Stromal cell of bone marrow (primary cell): ENCODE measurements around the gene REX1BD.
"Not testable (repeated sequence)": the region's sequence is repeated elsewhere in the genome, so short reads cannot be mapped to it uniquely, and the experiment has no call there.

Source experiments
- DNase-seq: peaks from one replicate; pipeline ENCODE4 v3.0.0-alpha.2; 2012; ENCODE audit warnings: low read depth

REX1BD gene

GRCh38 chr19:18588611-18589379 lies at the start of gene REX1BD:
Gene REX1BD (plus strand): TSS chr19:18588798. CDS start chr19:18588802, 4 bp downstream.
- peak; percentile 49 for DNase-seq

DNA sequence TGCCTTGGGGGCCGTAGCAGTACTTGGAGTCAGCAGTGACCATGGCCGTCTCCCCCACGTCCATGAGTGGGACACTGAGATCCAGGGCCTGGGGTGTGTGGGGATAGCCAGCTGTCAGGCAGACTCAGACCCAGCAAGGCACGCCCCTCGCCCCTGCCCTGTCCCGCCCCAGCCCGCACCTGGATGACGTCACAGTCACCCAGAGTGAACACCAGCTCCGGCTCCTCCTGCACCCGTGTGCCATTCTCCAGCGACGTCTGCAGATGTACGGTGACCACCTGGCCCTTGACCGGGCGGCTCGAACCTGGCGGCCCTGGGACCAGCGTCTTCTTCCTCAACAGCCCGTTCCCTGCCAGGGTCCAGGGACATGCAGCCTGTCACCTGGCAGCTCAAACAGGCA lies 49.2 kb upstream of the REX1BD start:
- DNase-seq, result no peak

- DNase-seq, result not testable (repeated sequence)
Measured at GRCh38 chr19:18540200-18540599, 48.4 kb upstream of the REX1BD start.

DNA sequence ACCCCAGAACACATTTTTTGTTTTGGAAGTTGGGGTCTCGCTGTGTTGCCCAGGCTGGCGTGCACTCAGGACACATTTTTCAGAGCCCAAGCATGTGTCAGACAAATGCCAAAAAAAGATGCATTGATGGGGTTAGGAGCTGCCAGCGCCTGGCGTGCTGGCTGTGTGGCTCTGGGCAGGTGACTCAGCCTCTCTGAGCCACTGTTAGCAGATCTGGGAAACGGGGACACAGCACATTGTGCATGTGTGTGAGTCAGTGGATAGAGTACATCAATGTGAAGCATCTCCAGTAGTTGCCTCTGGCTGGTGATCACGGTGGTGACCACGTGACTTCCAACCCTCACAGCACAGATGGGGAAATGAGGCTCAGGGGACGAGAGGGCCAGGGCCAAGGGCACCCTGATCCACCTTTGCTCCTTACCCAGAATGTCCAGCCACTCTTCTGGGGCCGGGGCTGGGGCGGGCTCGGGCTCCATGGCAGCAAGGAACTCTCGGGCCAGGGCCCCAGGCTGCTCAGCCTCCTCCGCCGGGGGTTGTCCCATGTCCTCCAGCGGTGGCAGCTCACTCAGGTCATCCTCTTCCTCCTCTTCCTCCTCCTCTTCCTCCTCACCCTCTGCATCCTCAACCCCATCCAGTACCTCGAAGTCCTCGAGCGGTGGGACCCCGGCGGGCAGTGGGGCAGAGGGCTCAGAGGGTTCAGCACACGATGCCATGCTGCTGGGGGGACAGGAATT lies 47.2 kb upstream of the REX1BD start:
- no peak for DNase-seq

- no peak for DNase-seq
Measured at GRCh38 chr19:18541992-18542940, 46.3 kb upstream of the REX1BD start.

DNA sequence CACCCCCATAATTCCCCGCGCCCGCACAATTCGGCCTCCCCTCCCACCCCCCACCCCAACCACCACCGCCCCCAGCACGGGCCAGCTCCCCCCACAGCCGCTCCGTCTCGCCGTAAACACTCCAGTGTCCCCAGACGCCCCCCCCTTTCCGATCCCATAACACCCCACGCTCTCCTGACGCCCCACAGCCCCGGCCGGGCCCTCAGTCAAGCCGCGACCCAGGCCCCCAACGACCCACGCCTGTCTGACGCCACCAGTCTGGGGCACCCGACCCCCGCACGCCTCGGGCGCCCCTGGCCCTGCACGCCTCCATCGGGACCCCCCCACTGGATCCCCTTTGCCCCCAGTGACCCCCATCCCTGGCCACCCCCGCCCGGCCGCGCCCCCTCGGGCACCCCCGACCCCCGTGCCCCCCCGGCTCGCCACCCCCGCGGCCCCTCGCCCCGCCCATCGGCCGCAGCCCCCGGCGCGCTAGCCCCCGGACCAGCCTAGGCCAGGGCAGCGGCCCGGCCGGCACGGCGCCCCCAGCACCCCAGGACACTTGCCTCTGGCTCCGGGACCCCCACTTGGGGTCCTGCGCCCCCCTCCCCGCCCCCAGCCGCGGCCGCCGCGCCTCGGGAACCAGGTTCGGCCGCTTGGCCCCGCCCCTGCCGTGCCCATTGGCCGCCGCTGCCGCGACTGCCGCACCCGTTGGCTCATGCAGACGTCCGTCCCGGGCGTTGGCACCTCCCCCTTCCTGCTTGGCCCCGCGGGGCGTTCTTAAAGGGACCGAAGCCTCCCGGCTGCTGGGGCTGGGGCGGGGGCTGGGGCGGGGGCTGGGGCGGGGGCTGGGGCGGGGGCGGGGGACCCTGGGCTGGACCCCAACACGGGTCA lies 45.4 kb upstream of the REX1BD start, which contains the start of gene FKBP8:
TSS of gene FKBP8 (minus strand) at position 633 of the 873 bp plus-strand sequence. CDS start 1,603 bp downstream, outside the sequence.
- DNase-seq, result peak; percentile 70

GRCh38 chr19:18543814-18544475 lies 44.7 kb upstream of the REX1BD start:
- peak; percentile 52 for DNase-seq

DNA sequence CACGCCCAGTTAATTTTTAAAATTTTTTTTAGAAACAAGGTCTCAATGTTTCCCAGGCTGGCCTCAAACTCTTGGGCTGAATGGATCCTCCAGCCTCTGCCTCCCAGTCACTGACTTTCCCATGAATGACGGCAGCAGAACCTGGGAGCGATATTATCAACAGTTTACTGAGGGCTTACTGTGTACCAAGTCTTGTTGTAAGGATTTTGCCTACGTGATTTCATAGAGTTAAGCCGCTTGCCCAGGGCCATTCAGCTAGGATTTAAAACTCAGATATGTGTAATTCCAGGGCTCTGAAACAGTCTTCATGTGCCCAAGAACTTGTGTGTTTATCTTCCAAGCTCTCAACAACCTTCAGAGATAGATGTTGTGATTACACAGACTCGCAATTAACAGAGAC lies 37.0 kb upstream of the REX1BD start:
- DNase-seq, result no peak

DNA sequence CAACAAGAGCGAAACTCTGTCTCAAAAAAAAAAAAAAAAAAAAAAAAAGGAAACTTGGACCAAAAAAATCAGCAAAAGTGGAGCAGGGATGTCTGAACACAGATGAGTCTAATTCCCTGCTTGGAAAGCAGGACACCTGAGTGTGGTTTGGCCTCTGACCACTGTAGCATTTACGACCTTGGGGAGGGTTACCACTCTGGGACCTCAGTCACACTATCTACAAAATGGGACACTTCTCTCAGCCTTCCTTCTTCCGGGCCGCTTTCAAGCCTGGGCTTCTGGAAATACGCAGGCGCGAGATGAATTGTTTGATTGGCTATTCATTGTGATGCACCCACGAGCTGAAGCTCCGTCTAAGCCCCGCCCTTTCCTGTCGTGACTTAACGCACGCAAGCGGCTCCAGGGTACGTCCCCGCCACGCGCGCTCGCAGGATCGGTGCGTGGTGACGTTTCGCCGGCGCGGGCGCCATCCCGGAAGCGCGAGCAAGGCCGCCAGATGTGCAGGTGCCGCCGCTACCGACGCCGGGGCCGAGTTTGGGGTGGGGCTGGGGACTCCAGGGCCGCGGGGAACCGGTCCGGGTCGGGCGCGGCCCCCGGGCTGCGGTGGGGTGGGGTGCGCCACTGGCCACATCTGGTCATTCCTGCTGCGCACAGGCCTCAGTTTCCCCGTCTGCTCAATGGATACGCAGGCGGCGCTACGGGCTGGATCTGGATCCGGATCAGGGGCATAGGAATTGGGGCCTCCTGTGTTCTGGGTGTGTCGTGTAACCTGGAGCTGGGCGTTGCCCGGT lies 31.0 kb upstream of the REX1BD start, which contains the start of gene KXD1:
TSS of gene KXD1 (plus strand) at position 460 of the 791 bp plus-strand sequence. CDS start 4,187 bp downstream, outside the sequence.
- peak; percentile 99 for DNase-seq

DNA sequence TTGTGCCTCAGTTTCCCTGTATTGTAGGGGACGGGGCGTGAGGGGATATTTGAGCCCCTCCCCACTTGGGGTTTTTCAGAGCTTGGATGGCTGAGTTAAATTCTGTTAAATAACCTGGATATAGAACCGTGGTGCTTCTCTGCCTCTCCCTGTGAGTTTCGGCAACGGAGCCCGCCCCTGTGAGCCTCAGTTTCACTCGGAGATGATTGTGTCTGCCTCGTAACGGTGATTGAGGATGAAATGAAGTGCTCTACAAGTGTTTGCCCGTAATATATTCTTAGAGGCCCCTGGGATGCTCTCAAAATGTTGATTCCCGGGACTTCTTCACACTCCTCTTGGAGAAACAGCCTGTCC lies 30.4 kb upstream of the REX1BD start:
- no peak for DNase-seq

DNA sequence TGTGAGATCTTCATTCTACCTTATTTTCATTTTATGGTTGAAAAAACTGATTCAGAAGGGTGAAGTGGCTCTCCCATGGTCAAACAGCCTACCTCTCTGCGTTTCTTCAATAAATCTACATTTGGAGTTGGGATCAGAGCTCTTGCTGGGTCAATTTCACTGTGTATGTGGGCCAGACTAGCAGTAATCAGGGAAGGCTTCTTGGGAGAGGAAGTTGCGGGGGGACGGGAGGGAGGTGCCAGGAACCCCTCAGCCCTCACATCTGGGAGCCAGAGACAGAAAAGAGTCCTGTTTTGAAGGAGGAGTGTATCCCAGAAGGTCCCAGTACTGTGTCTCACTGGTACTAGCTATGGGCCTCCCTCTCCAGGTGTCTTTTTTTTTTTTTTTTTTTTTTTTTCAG lies 30.0 kb upstream of the REX1BD start:
- no peak for DNase-seq

DNA sequence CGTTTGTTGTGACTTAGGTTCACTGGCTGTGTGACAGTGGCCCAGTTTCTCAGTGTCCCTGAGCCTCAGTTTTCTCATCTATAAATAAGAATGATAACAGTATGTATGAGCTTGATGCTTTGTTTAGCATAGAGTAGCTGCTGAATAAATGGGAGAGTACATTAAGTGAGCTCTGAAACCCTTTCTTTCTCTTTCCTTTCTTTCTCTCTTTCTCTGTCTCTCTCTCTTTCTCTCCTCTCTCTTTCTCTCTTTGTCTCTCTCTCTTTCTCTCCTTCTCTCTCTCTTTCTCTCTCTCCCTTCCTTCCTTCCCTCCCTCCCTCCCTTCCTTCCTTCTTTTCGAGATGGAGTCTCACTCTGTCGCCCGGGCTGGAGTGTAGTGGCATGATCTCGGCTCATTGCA lies 28.9 kb upstream of the REX1BD start:
- DNase-seq, result no peak

- no peak for DNase-seq
Measured at GRCh38 chr19:18562086-18562485, 26.5 kb upstream of the REX1BD start.

GRCh38 chr19:18566953-18567352 lies 21.6 kb upstream of the REX1BD start:
- DNase-seq, result no peak

GRCh38 chr19:18568367-18568766 lies 20.2 kb upstream of the REX1BD start:
- no peak for DNase-seq

DNA sequence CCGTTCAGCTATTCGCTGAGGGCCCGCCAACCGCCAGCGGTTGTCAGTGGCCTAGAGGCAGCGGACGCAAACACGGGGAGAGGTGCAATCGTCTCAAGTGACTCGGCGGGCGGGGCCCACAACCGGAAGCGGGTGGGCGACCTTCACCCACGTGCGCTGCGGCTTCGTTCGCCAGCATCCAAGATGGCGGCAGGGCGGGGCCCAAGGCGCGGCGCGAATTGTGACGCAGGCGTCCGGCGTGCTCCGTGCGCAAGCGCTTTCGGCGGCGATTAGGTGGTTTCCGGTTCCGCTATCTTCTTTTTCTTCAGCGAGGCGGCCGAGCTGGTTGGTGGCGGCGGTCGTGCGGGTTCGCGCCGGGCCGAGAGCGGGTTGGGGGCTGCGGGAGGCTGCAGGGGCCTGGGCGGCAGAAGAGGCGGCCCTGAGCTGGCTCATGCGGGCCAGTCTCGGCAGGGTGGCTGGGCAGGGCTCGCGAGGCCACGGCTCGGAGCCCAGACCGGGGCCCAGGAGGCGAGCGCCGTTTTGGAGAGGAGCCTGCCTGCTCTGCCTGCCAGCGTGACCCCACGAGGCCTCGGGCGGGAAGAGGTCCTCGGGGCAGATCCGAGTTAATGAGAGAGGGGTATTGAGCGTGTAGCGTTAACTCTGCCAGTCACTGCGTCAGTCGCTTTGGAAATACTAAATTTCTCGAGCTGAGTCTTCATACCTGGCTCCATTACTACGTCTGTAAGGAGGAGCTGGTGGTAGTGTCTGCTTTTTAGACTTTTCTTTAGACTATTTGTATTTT lies 16.8 kb upstream of the REX1BD start, which contains the start of gene UBA52:
TSS of gene UBA52 (plus strand) at position 294 of the 781 bp plus-strand sequence. CDS start 1,444 bp downstream, outside the sequence.
- peak; percentile 92 for DNase-seq

DNA sequence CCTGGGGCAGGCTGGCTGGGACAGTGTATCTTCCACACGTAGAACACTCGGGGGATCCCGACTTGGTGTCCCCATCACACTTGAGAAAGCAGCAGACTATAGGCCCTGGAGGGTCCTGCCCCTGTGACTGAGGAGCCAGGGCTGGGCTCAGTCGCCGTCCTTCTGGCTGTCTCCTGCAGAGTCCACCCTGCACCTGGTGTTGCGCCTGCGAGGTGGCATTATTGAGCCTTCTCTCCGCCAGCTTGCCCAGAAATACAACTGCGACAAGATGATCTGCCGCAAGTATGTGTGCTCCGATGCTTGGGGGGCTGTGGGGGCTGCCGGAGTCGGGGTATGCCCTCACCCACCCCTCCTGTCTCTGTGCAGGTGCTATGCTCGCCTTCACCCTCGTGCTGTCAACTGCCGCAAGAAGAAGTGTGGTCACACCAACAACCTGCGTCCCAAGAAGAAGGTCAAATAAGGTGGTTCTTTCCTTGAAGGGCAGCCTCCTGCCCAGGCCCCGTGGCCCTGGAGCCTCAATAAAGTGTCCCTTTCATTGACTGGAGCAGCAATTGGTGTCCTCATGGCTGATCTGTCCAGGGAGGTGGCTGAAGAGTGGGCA lies 13.8 kb upstream of the REX1BD start:
- DNase-seq, result no peak

- no peak for DNase-seq
Measured at GRCh38 chr19:18576383-18576782, 12.2 kb upstream of the REX1BD start.
